Inferior parietal cortex (tissue), 1 donor: Measurements from ENCODE around the gene RPS13.
"Not testable (repeated sequence)": the region's sequence is repeated elsewhere in the genome, so short reads cannot be mapped to it uniquely, and the experiment has no call there.

Experiments
- DNase-seq: peaks from one replicate; pipeline ENCODE4 v3.0.0-alpha.2; 2016; ENCODE audit errors: extremely low spot score

The RPS13 gene

DNA sequence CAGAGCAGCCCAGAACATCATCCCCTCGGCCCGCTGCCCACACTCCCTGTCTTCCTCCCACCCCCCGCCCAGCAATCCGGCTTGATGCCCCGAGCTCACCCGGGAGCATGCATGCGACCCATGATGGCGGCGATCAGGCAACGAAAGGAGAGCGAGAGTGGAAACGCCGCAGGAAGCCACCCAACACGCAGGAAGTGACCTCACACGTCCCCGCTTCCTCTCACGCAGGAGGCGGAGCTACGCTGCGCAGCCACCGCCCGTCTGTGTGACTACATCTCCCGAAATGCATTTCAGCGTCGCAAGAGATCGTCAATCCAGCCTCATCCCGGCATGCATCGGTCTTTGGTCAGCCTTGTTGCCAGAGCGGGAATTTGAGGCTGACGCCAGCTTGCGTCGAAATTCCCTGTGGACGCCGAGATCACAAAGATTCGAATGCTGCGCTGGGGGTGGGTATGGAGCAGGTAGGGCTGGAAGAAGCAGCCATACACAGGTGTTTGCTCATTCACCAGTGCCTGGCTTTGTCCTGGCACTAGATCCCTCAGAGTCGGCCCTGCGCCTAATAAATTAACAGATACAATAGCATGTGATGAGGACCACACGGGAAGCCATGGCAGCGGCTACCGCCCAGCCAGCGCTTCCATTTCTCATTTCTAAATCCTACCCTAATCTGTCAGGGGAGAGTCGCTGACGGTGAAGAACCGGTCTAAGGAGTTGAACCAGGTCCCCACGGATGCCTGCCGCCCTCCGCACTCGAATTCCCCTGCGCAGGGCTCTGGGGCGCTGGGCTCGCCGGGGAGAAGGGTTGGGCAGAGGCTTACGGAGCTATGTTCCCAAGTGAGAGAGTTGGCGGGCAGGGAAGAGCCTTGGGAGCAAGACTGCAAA, at the start of gene RPS13:
TSS of gene RPS13 (minus strand) at position 148 of the 882 bp plus-strand sequence. CDS start at position 122, 26 bp downstream.
- peak; percentile 99 for DNase-seq

DNA sequence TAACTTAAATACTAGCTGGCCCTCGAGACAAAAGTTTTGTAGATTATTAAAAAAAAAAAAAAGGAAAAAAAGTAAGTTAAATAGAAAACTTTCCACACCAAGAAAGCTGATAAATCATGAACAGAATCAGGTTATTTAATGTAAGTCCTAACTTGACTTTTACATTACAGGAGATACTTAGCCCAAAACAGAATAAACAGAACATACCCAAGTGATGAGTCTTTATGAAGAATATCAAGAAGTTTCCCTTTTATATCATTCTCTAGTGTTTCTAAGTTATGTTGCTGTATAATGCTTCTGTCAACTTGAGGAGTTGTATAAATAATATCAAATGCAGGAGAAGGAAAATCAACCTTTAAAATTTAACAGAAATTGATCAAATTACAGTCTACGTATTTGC, 44.5 kb upstream of the RPS13 start:
- no peak for DNase-seq

DNA sequence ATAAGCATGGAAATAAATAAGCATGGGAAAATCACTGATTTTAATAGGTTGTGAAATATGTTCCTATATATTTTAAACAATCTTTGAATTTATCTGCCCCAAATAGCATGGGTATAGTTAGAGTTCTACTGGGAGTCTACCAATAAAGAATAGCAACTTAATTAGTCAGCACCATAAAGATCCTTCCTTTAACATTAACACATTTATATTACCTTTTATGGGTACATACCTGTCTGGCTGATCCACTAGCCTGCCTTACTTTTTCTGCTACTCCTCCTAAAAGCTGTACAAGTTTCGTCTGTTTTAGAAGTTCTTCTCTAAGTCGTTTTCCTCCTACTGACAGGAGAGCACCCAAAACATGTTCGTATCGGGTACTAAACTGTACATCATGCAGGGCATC, 39.8 kb upstream of the RPS13 start:
- DNase-seq: no peak

DNA sequence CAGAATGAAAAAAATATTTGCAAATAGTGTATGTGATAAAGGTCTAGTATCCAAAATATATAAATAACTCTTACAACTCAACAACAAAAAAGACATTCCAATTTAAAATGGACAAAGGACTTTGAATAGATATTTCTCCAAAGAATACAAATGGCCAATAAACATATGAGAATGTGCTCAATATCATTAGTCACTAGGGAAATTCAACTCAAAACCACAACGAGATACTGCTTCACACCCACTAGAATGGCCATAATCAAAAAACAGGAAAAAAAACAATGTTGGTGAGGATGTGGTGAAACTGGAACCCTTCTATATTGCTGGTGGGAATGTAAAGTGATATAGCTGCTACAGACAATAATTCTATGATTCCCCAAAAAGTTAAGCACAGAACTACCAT, 38.6 kb upstream of the RPS13 start:
- no peak for DNase-seq

DNA sequence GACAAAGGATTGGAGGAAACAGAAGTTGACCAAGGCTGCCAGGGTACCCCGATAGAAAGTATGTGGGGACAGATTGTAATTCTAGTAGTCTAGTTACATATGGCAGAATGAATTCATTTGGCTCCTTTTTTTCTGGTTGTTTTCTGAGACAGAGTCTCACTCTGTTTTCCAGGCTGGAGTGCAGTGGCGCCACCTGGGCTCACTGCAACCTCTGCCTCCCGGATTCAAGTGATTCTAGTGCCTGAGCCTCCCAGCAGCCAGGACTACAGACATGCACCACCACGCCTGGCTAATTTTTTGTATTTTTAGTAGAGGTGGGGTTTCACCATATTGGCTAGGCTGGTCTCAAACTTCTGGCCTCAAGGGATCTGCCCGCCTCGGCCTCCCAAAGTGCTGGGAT, 30.3 kb upstream of the RPS13 start:
- DNase-seq: not testable (repeated sequence)

DNA sequence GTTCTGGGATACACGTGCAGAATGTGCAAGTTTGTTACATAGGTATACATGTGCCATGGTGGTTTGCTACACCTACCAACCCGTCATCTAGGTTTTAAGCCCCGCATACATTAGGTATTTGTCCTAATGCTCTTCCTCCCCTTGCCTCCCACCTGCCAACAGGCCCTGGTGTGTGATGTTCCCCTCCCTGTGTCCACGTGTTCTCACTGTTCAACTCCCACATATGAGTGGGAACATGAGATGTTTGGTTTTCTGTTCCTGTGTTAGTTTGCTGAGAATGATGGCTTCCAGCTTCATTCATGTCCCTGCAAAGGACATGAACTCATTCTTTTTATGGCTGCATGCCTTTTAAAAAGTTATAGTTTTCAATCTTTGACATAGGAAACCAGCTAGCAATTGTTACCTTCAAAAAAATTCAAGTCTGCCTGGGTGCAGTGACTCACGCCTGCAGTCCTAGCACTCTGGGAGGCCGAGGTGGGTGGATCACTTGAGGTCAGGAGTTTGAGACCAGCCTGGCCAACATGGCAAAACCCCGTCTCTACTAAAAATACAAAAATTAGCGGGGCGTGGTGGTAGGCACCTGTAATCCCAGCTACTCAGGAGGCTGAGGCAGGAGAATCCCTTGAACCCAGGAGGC, 28.1 kb upstream of the RPS13 start:
- DNase-seq: not testable (repeated sequence)

DNA sequence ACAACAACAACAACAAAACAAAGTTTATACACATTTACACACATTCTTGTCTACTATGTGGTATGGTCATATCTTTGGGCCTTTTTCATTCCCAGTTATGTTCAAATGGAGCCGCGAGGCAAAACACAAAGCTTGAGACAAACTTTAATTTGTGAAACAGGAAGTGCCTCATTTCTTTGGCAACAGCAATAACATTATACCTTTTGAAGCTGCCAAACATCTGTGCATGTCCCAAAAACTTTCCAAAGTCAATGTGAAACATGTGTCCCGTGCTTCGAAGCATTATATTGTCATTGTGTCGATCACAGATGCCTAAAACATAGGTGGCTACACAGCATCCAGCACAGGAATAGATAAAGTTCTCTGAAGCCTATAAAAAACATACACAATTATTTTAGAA, 25.0 kb upstream of the RPS13 start:
- no peak for DNase-seq

DNA sequence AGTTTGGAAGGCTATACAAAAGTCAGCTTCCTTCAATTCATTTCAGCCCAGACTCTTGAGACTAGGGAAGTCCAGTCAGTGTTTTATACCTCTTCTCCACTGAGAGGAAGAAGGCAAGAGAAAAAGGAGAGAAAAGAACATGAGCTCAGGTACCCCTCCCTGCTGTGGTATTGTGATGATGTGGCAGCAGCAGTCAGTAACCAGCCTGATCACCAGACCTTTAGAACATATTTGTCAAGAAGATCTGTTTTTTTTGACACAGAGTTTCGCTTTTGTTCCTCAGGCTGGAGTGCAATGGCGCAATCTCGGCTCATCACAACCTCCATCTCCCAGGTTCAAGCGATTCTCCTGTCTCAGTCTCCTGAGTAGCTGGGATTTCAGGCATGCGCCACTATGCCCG, 21.2 kb upstream of the RPS13 start:
- DNase-seq: no peak

DNA sequence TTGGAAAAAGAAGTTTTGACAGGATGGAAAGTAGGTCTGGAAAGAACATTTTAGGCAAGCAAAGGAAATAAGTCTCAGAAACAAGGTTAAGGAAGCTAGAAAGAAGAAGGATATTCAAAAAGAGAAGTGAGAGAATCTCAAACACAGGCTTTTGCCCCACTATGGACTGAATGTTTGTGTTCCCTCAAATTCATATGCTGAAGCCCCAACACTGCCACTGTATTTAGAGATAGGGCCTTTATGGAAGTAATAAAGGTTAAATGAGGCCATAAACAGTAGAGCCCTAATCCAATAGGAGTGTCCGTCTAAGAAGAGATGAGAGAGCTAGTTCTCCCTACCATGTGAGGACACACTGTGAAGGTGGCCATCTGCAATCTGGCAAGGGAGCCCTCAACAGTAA, 20.6 kb upstream of the RPS13 start:
- no peak for DNase-seq

DNA sequence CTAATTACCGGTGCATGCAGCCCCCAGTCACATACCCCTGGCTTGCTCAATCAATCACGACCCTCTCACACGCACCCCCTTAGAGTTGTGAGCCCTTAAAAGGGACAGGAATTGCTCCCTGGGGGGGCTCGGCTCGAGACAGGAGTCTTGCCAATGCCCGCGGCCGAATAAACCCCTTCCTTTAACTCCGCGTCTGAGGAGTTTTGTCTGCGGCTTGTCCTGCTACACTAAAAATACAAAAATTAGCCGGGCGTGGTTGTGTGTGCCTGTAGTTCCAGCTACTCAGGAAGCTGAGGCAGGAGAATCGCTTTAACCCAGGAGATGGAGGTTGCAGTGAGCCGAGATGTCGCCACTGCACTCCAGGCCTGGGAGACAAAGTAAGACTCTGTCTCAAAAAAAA, 8.5 kb upstream of the RPS13 start:
- DNase-seq: not testable (repeated sequence)

DNA sequence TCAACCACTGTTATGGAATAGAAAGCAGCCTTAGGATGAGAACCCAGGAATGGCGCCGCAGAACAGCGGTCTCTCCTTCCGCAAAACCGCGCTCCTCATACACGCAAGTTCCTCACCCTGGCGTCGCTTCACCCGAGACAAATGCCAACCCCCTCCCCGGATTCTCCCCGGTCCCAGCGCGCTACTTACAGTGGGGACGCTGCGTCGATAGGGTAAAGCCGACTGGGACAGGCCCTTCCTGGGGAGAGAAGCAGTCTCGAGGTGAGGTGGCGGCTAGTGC, 287 bp downstream of the RPS13 start:
- DNase-seq: peak; percentile 25

DNA sequence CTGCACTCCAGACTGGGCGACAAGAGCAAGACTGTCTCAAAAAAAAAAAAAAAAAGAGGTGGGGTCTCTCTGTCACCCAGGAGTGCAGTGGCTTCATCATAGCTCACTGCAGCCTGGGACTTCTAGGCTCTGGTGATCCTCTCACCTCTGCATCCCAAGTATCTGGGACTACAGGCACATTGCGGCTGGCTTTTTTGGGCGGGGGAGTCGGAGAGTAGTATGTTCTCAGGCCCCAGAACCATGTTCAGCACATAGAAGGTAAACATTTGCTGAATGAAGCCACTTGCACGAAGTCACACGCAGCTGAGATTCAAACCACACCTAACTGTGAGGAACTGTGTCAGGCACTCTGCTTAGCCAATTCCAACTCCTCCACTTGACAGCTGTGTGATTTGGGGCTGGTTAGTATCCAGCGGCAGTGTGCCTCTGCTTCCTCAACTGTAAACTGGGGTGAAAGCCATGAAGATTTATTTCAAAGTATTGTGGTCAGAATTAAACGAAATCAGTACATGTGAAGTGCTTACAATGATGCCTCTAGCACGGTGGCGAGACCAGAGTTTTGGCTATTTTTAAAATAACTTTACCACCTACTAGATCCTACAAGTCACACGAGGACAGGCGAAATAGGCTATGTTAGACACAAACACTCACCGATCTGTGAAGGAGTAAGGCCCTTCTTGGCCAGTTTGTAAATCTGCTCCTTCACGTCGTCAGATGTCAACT, 789 bp downstream of the RPS13 start:
- no peak for DNase-seq

DNA sequence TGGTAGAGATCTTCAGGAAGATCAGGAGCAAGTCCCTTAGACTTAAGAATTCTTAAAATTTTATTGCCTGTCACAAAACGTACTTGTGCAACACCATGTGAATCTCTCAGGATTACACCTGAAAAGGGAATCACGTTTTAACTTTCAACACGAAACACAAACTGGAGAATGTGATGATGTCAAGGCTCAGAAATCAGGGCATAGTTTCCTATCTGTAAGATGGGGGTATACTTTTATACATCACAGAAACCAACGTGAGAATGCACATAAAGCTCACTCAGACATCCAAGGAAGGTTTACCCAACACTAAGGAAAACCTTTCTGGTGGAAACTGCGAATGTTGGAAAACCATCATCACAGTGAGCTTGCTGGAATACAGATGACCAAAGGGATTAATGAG, 2.0 kb downstream of the RPS13 start:
- DNase-seq: no peak

DNA sequence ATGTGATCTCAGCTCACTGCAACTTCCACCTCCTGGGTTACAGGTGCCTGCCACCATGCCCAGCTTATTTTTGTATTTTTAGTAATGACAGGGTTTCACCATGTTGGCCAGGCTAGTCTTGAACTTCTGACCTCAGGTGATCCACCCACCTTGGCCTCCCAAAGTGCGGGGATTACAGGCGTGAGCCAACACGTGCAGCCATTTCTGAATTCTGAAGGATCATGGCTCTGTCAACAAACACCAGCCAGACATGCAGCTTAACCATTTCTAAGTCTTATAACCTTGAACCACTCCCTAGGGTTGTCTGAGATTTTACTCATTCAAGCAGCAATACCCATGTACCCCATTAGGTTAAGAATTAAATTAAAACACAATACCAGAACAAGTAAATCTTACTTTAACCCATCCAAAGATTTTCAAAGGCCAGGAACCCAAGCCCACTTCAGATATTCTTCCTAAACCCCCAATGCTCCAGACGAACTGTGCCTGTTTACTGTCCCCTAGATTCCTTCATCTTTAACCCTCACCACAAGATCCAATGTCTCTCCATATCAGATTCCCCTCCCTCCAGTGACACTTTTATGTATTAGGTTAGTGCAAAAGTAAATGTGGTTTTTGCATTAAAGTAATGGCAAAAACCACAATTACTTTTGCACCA, 4.0 kb downstream of the RPS13 start:
- no peak for DNase-seq

DNA sequence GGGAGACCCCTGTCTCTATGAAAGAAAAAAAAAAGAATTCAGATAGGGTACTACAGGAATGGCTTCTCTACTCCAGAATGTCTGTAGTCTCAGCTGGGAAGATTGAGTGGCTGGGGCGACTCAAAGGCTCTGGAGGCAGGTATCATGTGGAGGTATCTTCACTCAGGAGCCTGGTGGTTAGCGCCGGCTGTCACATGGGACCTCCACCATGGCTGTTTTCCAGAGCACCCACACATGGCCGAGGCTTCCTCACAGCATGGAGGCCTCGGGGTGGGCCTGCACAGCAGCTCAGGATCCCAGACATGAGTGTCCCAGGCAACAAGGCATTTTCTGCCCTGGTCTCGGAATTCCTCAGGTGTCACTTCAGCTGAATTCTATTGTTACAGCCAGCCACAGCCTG, 10.1 kb downstream of the RPS13 start:
- DNase-seq: no peak

DNA sequence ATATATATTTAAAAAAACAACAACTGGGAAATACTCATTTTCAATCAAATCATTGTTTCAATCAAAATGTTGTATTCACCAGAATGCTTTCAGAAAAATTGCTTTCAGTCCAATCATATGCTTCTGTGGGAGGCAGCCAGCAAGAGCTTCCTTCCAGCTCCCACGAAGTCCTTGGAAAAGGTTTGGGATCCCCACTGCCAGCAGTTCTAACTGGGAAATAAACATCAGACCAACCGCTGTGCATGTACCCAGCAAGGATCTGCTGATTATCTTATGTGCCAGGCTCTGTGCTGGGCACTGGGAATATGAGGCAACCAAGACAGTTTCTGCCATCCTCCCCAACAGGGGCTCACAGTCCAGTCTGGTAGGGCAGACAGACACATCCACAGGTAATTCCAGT, 10.8 kb downstream of the RPS13 start:
- DNase-seq: peak; percentile 17

DNA sequence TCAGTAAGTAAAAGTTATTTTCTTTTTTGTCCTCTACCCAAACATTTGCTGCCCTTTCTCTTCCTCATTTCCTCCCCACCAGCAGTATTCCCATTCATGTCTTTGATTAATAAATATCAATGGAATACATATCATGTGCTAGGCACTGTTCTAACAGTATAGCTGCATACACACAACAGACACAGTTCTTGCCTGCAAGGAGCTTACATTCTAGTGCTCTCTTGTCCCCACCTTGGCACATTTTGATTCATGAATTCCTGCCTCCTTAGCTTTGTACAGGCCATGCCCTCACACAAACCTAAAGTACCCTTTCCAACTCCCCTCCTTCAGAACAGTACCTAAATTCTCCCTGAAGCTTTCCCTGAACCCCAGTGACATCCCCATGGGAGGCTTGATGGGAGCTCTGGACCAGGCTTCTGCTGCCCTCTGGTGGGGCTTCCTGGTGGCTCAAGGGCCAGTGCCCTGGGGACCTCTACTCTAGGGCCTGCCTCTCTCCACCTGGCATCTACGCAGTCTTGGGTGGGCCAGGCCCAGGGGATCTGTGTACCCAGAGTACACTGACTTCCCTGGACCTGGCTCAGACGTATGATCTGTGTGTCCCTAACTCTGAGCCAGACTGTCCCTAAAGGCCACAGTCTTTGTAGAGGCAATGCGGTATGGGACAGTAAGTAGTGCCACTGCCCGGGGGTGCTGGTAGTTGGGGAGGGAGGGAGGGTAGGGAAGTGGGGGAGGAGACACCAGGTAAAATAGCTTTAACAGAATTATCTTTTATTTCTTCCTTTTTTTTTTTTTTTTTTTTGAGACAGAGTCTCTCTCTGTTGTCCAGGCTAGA, 14.1 kb downstream of the RPS13 start:
- peak; percentile 62 for DNase-seq

DNA sequence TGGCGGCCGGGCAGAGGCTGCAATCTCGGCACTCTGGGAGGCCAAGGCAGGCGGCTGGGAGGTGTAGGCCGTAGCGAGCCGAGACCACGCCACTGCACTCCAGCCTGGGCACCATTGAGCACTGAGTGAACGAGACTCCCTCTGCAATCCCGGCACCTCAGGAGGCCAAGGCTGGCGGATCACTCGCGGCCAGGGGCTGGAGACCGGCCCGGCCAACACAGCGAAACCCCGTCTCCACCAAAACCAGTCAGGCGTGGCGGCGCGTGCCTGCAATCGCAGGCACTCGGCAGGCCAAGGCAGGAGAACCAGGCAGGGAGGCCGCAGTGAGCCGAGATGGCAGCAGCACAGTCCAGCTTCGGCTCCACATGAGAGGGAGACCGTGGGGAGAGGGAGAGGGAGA, 26.3 kb downstream of the RPS13 start:
- DNase-seq: not testable (repeated sequence)

DNA sequence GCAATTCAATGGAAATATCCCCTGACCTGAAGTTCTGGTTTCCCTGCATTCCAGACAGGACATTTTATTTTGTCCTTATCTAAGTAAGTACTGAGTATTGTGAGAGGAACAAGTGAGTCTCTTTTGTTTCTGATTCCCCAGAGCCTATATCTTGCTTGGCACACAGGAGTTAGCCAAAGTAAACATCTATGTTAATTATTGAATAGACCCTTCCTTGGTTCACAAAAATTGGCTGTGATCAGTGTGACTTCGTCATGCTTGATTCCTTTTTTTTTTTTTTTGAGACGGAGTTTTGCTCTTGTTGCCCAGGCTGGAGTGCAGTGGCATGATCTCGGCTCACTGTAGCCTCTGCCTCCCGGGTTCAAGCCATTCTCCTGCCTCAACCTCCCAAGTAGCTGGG, 29.0 kb downstream of the RPS13 start:
- not testable (repeated sequence) for DNase-seq

DNA sequence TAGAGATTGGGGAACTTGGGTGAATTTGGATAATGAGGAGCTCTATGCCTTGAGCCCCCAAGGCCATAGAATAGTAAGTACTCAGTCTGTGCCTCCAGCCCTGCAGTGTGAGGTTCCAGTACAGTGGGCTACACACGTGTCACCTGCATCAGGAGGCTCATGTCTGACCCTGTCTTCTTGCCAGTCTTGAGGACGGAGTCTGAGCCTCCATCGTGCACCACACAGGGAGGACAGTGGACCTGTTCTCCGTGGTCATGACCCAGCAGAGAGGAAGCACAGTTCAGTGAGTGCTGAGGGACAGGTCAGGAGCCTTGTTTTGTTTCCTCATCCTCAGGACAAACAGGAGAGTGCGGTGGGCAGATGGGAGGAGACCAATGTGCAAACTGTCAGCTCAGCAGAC, 30.8 kb downstream of the RPS13 start:
- no peak for DNase-seq
